MCF 10A (cell line): Measurements from ENCODE around the gene PPP6R3. TPM values are rescaled to one million over a fixed set of nuclear protein-coding genes. Genes with fewer than 3 reads are reported as not detected.

Experiments used
- BruUV-seq: library from RNA; stranded (reverse); fragments of 400-500 nt; replicated peaks from 2 replicates; lab custom pipeline; 2021; lab: Mats Ljungman, UMichigan
- CTCF ChIA-PET: fragments of 300-600 bp; sonication (Branson Sonifier 250); formaldehyde crosslinking; extraction: SDS; loops from one replicate; lab custom pipeline; 2021; ENCODE audit warnings: antibody characterized with exemption, inconsistent platforms; lab: Yijun Ruan, JAX
- POLR2A ChIA-PET: fragments of 300-600, 350-650 bp; sonication (Branson Sonifier 250); formaldehyde crosslinking; extraction: SDS; loops from one replicate; lab custom pipeline; 2020; ENCODE audit warnings: antibody characterized with exemption, inconsistent platforms; lab: Yijun Ruan, JAX
- DNase-seq: peaks from one replicate; pipeline ENCODE4 v3.0.0-alpha.2; 2018; ENCODE audit not compliant: unreplicated experiment
- H3K27ac Mint-ChIP-seq: one replicate; pipeline ENCODE4 v1.8.0; 2022; ENCODE audit warnings: mild to moderate bottlenecking, low read depth, mixed read lengths; ENCODE audit not compliant: unreplicated experiment
- H3K27me3 Mint-ChIP-seq: one replicate; pipeline ENCODE4 v1.8.0; 2022; ENCODE audit warnings: mixed read lengths; ENCODE audit not compliant: insufficient read depth, unreplicated experiment
- H3K36me3 Mint-ChIP-seq: one replicate; pipeline ENCODE4 v1.8.0; 2022; ENCODE audit warnings: mild to moderate bottlenecking, moderate library complexity, mixed read lengths; ENCODE audit not compliant: insufficient read depth, unreplicated experiment
- H3K4me1 Mint-ChIP-seq: one replicate; pipeline ENCODE4 v1.8.0; 2022; ENCODE audit warnings: mixed read lengths; ENCODE audit not compliant: insufficient read depth, unreplicated experiment
- H3K4me3 Mint-ChIP-seq: one replicate; pipeline ENCODE4 v1.8.0; 2022; ENCODE audit warnings: mild to moderate bottlenecking, moderate library complexity, mixed read lengths; ENCODE audit not compliant: unreplicated experiment
- H3K9me3 Mint-ChIP-seq: one replicate; pipeline ENCODE4 v1.8.0; 2022; ENCODE audit warnings: mixed read lengths; ENCODE audit not compliant: unreplicated experiment
- CTCF ChIP-seq: fragments of 200-600 bp; IDR thresholded peaks from one replicate; pipeline ENCODE4 v1.8.0; 2022; ENCODE audit warnings: antibody characterized with exemption, mild to moderate bottlenecking; ENCODE audit not compliant: unreplicated experiment
- intact Hi-C: fragments of 100-400 bp; cut with micrococcal nuclease; formaldehyde crosslinking; loops from 2 replicates; pipeline ENCODE4 v1.14.1; 2022
- total RNA-seq: library from RNA; stranded (reverse); gene quantifications from 2 replicates; pipeline ENCODE4 v1.2.3, GENCODE V29; 2022

PPP6R3 gene
- total RNA-seq, 1 experiment from 2014 or later, result 95.7 TPM

GRCh38 chr11:68517121-68517741, 56.7 kb downstream of the PPP6R3 start:
- intact Hi-C loops, result no loop called here
- POLR2A ChIA-PET, result no interaction called here
- CTCF ChIA-PET, result no interaction called here
- Mint-ChIP-seq H3K9me3 (no peaks in the 10 kb centered on the region), H3K27me3 (no peaks in the 10 kb centered on the region), H3K4me3 (no peak overlapping the region), H3K27ac (no peak overlapping the region), H3K4me1 (no peaks in the 10 kb centered on the region), H3K36me3 (peaks cover 59% of the 10 kb centered on the region)
- no peak for TF ChIP-seq CTCF
- no TSS peak for BruUV-seq
- no peak for DNase-seq

DNA sequence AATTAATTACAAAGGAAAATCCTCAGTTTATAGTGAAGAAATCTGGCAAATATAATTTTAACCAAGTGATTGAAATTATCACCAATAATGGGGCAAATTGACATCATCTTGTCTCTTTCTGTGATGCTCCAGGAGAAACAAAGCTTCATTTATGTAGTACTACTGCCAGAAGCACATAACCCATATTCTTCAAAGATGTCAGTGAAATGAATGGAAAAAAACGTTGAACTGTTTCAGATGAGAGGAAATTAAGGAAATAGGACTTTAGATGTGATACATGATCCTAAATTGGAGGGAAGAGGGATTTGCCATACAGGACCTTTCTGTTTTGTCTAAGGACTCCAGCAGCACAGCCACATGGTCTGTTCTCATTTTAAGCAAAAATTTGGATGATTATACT, 57.6 kb downstream of the PPP6R3 start:
- BruUV-seq, result no TSS peak
- POLR2A ChIA-PET, result no interaction called here
- intact Hi-C loops, result no loop called here
- Mint-ChIP-seq H3K4me1 (no peaks in the 10 kb centered on the region), H3K4me3 (no peak overlapping the region), H3K36me3 (peaks cover 65% of the 10 kb centered on the region), H3K27ac (no peak overlapping the region), H3K27me3 (no peaks in the 10 kb centered on the region), H3K9me3 (no peaks in the 10 kb centered on the region)
- no peak for TF ChIP-seq CTCF
- CTCF ChIA-PET, result no interaction called here
- DNase-seq, result no peak

GRCh38 chr11:68521969-68522652, 61.6 kb downstream of the PPP6R3 start:
- no peak for TF ChIP-seq CTCF
- Mint-ChIP-seq H3K27me3 (no peaks in the 10 kb centered on the region), H3K27ac (no peak overlapping the region), H3K9me3 (no peaks in the 10 kb centered on the region), H3K36me3 (peaks cover 83% of the 10 kb centered on the region), H3K4me3 (no peak overlapping the region), H3K4me1 (peaks cover 18% of the 10 kb centered on the region)
- no TSS peak for BruUV-seq
- CTCF ChIA-PET, result no interaction called here
- DNase-seq, result no peak
- intact Hi-C loops, result no loop called here
- POLR2A ChIA-PET, result interaction anchor here (0.9 to 3.5 kb wide), 3 partner anchors 12 to 33 kb away, joined by 3 to 17 read pairs (median 4); no protein-coding TSS in a partner anchor

DNA sequence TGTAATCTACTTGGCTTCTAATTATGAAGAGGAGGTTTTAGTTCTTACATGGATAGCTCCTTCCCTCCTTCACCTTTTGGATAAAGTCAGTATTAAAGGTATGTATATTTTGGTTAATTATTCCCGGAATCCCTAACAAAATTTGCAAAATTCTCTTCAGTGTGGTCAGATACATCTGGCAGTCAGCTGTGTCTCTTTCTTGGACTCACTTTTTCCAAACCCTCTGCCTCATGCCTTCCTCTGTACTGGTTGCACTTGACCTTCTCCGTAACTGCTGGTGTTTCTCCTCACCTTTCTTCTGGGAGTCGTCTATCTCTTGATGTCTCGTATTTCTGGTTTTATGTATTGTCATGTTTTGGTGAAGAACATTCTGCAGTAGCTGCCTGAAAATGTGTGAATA, 62.5 kb downstream of the PPP6R3 start:
- H3K4me3 Mint-ChIP-seq, result no peak overlapping the region
- no peak overlapping the region for H3K27ac Mint-ChIP-seq
- H3K27me3 Mint-ChIP-seq, result no peaks in the 10 kb centered on the region
- ChIA-PET POLR2A (no interaction called here), CTCF (interaction anchor here (1.1 kb wide), 1 partner anchor 279 kb away, joined by 3 read pairs; no protein-coding TSS in a partner anchor)
- TF ChIP-seq CTCF, result no peak
- H3K4me1 Mint-ChIP-seq, result peaks cover 18% of the 10 kb centered on the region
- no peak for DNase-seq
- H3K9me3 Mint-ChIP-seq, result no peaks in the 10 kb centered on the region
- H3K36me3 Mint-ChIP-seq, result peaks cover 86% of the 10 kb centered on the region
- intact Hi-C loops, result no loop called here
- BruUV-seq, result no TSS peak
